H1 (cell line): ENCODE measurements around the gene DNAJC10. TPM values are rescaled to one million over a fixed set of nuclear protein-coding genes. Genes with fewer than 3 reads are reported as not detected.

Experiments
- CTCF ChIA-PET: fragments of 300-600 bp; sonication (Branson Sonifier 250); formaldehyde crosslinking; loops from one replicate; lab custom pipeline; 2021; ENCODE audit not compliant: partially characterized antibody; lab: Charles Lee
- POLR2A ChIA-PET: fragments of 300-600 bp; sonication (Branson Sonifier 250); formaldehyde crosslinking; loops from one replicate; lab custom pipeline; 2021; ENCODE audit warnings: inconsistent platforms; ENCODE audit not compliant: partially characterized antibody; lab: Charles Lee
- DNase-seq, 2 experiments: peaks; one replicate each; pipeline versions ENCODE4 v3.0.0 to v3.0.0-alpha.2; 2010 to 2022; ENCODE audit warnings: low spot score in 2 of 2, low read depth in 1 of 2, mixed read lengths in 1 of 2
- FAIRE-seq: peaks from 2 replicates; lab custom pipeline; 2011; peaks lifted over from hg19 to GRCh38; lab: Jason Lieb, UNC
- H2AFZ ChIP-seq: 2 replicates; pipeline ENCODE4 v1.8.1; 2012; ENCODE audit warnings: low read length, inconsistent platforms
- H2AK5ac ChIP-seq: 2 replicates; pipeline ENCODE4 v1.6.1; 2013; ENCODE audit warnings: low read depth, low read length
- H2BK120ac ChIP-seq: replicated peaks from 2 replicates; pipeline ENCODE3; 2013; ENCODE audit warnings: low read depth, low read length, inconsistent platforms
- H2BK12ac ChIP-seq: 2 replicates; pipeline ENCODE4 v1.6.1; 2013; ENCODE audit warnings: low read depth, low read length
- H2BK15ac ChIP-seq: 2 replicates; pipeline ENCODE4 v1.6.1; 2013; ENCODE audit warnings: low read length
- H2BK20ac ChIP-seq: 2 replicates; pipeline ENCODE4 v1.6.1; 2013; ENCODE audit warnings: low read length
- H2BK5ac ChIP-seq: 2 replicates; pipeline ENCODE4 v1.6.1; 2013; ENCODE audit warnings: low read depth, low read length
- H3K14ac ChIP-seq: 2 replicates; pipeline ENCODE4 v1.6.1; 2013; ENCODE audit warnings: inconsistent platforms; ENCODE audit not compliant: insufficient read length
- H3K18ac ChIP-seq: 2 replicates; pipeline ENCODE4 v1.6.1; 2013; ENCODE audit warnings: low read length; ENCODE audit errors: extremely low read depth
- H3K23ac ChIP-seq: 2 replicates; pipeline ENCODE4 v1.6.1; 2013; ENCODE audit warnings: inconsistent platforms; ENCODE audit not compliant: insufficient read length
- H3K23me2 ChIP-seq: 2 replicates; pipeline ENCODE4 v1.6.1; 2013; ENCODE audit warnings: low read depth, low read length
- H3K27ac ChIP-seq: 2 replicates; pipeline ENCODE4 v1.6.1; 2011; ENCODE audit warnings: low read depth, low read length, inconsistent platforms
- H3K27me3 ChIP-seq, 4 experiments: replicated peaks in 1 of 4; 1 replicate in 1 of 4; 2 replicates in 3 of 4; pipeline versions ENCODE4 v1.6.1 to v1.8.1; 2011 to 2013; ENCODE audit warnings: low read length in 3 of 4, mild to moderate bottlenecking in 3 of 4, inconsistent platforms in 2 of 4, mixed read lengths in 2 of 4, moderate library complexity in 1 of 4; ENCODE audit not compliant: control insufficient read depth in 3 of 4, insufficient read depth in 3 of 4; ENCODE audit errors: extremely low read depth in 1 of 4
- H3K36me3 ChIP-seq, 4 experiments: 2 replicates each; pipeline versions ENCODE4 v1.6.1 to v1.8.1; 2011 to 2013; ENCODE audit warnings: mild to moderate bottlenecking in 4 of 4, low read length in 3 of 4, moderate library complexity in 2 of 4, control low read depth in 1 of 4, inconsistent platforms in 1 of 4; ENCODE audit not compliant: insufficient read depth in 4 of 4, control insufficient read depth in 2 of 4
- H3K4ac ChIP-seq: replicated peaks from 2 replicates; pipeline ENCODE3; 2013; ENCODE audit warnings: low read length, low read depth, mixed read lengths, inconsistent platforms; ENCODE audit not compliant: insufficient read length
- H3K4me1 ChIP-seq, 4 experiments: replicated peaks in 1 of 4; 1 replicate in 1 of 4; 2 replicates in 3 of 4; pipeline versions ENCODE4 v1.6.1 to v1.8.1; 2011 to 2013; ENCODE audit warnings: low read length in 3 of 4, inconsistent platforms in 2 of 4, mixed read lengths in 1 of 4; ENCODE audit not compliant: insufficient read depth in 4 of 4, control insufficient read depth in 3 of 4
- H3K4me2 ChIP-seq, 2 experiments: 2 replicates each; pipeline versions ENCODE4 v1.6.1 to v1.8.1; 2011 to 2013; ENCODE audit warnings: low read depth in 2 of 2, low read length in 2 of 2, control low read depth in 1 of 2, inconsistent platforms in 1 of 2, mild to moderate bottlenecking in 1 of 2; ENCODE audit not compliant: insufficient read depth in 1 of 2
- H3K4me3 ChIP-seq, 4 experiments: fragments of 200-600, 300-600 bp in 1 of 4; sonication (generic), shearing (Covaris generic), sonication (Bioruptor Twin) in 1 of 4; 2 replicates each; pipeline versions ENCODE4 v1.5.1 to v1.8.1; 2011 to 2016; ENCODE audit warnings: low read length in 4 of 4, low read depth in 3 of 4, control low read depth in 2 of 4, inconsistent platforms in 2 of 4, mild to moderate bottlenecking in 2 of 4, mixed read lengths in 1 of 4, moderate library complexity in 1 of 4; ENCODE audit not compliant: insufficient read depth in 2 of 4; ENCODE audit errors: extremely low read depth in 1 of 4
- H3K56ac ChIP-seq: replicated peaks from 2 replicates; pipeline ENCODE3; 2013; ENCODE audit warnings: low read depth, mild to moderate bottlenecking, mixed read lengths, low read length, inconsistent platforms; ENCODE audit not compliant: insufficient read length
- H3K79me1 ChIP-seq: 2 replicates; pipeline ENCODE4 v1.6.1; 2013; ENCODE audit warnings: low read depth, low read length, control low read depth
- H3K79me2 ChIP-seq, 2 experiments: 2 replicates each; pipeline versions ENCODE4 v1.6.1 to v1.8.1; 2012 to 2013; ENCODE audit warnings: low read length in 2 of 2, mild to moderate bottlenecking in 2 of 2, inconsistent platforms in 1 of 2; ENCODE audit not compliant: insufficient read depth in 2 of 2, control insufficient read depth in 1 of 2
- H3K9ac ChIP-seq, 4 experiments: replicated peaks in 1 of 4; 1 replicate in 1 of 4; 2 replicates in 3 of 4; pipeline versions ENCODE4 v1.6.1 to v1.8.1; 2011 to 2013; ENCODE audit warnings: low read depth in 3 of 4, low read length in 3 of 4, control low read depth in 2 of 4, mild to moderate bottlenecking in 2 of 4, moderate library complexity in 2 of 4, inconsistent platforms in 1 of 4; ENCODE audit errors: extremely low read depth in 1 of 4
- H3K9me3 ChIP-seq, 2 experiments: 2 replicates each; pipeline versions ENCODE4 v1.6.1 to v1.8.1; 2012 to 2013; ENCODE audit warnings: mild to moderate bottlenecking in 2 of 2, moderate library complexity in 2 of 2, control low read depth in 1 of 2, inconsistent platforms in 1 of 2, low read depth in 1 of 2, low read length in 1 of 2, mixed read lengths in 1 of 2; ENCODE audit not compliant: insufficient read depth in 2 of 2
- H4K20me1 ChIP-seq, 2 experiments: replicated peaks in 1 of 2; 2 replicates each; pipeline versions ENCODE3 to v1.8.1; 2011 to 2013; ENCODE audit warnings: inconsistent platforms in 2 of 2, low read length in 2 of 2, mild to moderate bottlenecking in 1 of 2; ENCODE audit not compliant: insufficient read depth in 2 of 2, control insufficient read depth in 1 of 2
- H4K5ac ChIP-seq: 2 replicates; pipeline ENCODE4 v1.6.1; 2013; ENCODE audit warnings: low read length, low read depth, mixed read lengths, inconsistent platforms; ENCODE audit not compliant: insufficient read length
- H4K8ac ChIP-seq: 2 replicates; pipeline ENCODE4 v1.8.0; 2013; ENCODE audit warnings: mild to moderate bottlenecking, moderate library complexity, low read length, inconsistent platforms; ENCODE audit not compliant: insufficient read depth; ENCODE audit errors: extremely low read depth
- H4K91ac ChIP-seq: replicated peaks from 2 replicates; pipeline ENCODE3; 2013; ENCODE audit warnings: low read length, mixed read lengths, inconsistent platforms; ENCODE audit not compliant: insufficient read length
- ATF3 ChIP-seq: IDR thresholded peaks from 2 replicates; pipeline ENCODE4 v1.6.1; 2011; ENCODE audit warnings: low read depth, mild to moderate bottlenecking, low read length; ENCODE audit not compliant: insufficient read depth
- BACH1 ChIP-seq: IDR thresholded peaks from 2 replicates; pipeline ENCODE4 v1.6.1; 2012; ENCODE audit warnings: low read length, improper control_type of control experiment
- BCL11A ChIP-seq, 2 experiments: IDR thresholded peaks; one replicate each; pipeline ENCODE4 v1.6.1; 2011; ENCODE audit warnings: low read depth in 2 of 2, low read length in 2 of 2, mild to moderate bottlenecking in 2 of 2
- CREB1 ChIP-seq: IDR thresholded peaks from 2 replicates; pipeline ENCODE4 v1.6.1; 2012; ENCODE audit warnings: inconsistent platforms
- EZH2 ChIP-seq: fragments of 200-600 bp; sonication (generic); IDR thresholded peaks from 2 replicates; pipeline ENCODE4 v1.7.1; 2012; ENCODE audit warnings: low read depth, mild to moderate bottlenecking, moderate library complexity, low read length, inconsistent platforms; ENCODE audit not compliant: severe bottlenecking
- FOSL1 ChIP-seq: IDR thresholded peaks from 2 replicates; pipeline ENCODE4 v1.6.1; 2011; ENCODE audit warnings: mild to moderate bottlenecking, low read depth, low read length, moderate library complexity; ENCODE audit not compliant: insufficient read depth
- HDAC6 ChIP-seq: IDR thresholded peaks from one replicate; pipeline ENCODE4 v1.7.1; 2012; ENCODE audit warnings: low read depth, mild to moderate bottlenecking, inconsistent platforms, low read length, moderate library complexity
- NANOG ChIP-seq: IDR thresholded peaks from 2 replicates; pipeline ENCODE4 v1.6.1; 2011; ENCODE audit warnings: low read length, low read depth, mild to moderate bottlenecking, inconsistent platforms; ENCODE audit not compliant: insufficient read depth, poor library complexity, severe bottlenecking
- POU5F1 ChIP-seq: IDR thresholded peaks from 2 replicates; pipeline ENCODE4 v1.6.1; 2011; ENCODE audit warnings: low read depth, mild to moderate bottlenecking, low read length, moderate library complexity
- SP4 ChIP-seq: IDR thresholded peaks from 2 replicates; pipeline ENCODE4 v1.6.1; 2012; ENCODE audit warnings: low read length, inconsistent platforms
- SUZ12 ChIP-seq: fragments of 200-600 bp; sonication (generic); IDR thresholded peaks from 2 replicates; pipeline ENCODE4 v1.6.1; 2012; ENCODE audit warnings: mild to moderate bottlenecking, inconsistent platforms, low read length, moderate library complexity, mixed read lengths
- USF2 ChIP-seq: IDR thresholded peaks from 2 replicates; pipeline ENCODE4 v1.6.1; 2011; ENCODE audit warnings: low read length, improper control_type of control experiment
- YY1 ChIP-seq: IDR thresholded peaks from 2 replicates; pipeline ENCODE4 v1.6.1; 2011; ENCODE audit warnings: low read depth, mild to moderate bottlenecking, low read length
- ZNF274 ChIP-seq: IDR thresholded peaks from 2 replicates; pipeline ENCODE4 v1.7.0; 2012; ENCODE audit warnings: low read length, borderline replicate concordance; ENCODE audit errors: extremely low read depth
- WGBS, 2 experiments: shearing (Covaris generic) in 1 of 2; methylation state at CpG; one replicate each; pipeline versions ENCODE4 v1.1.6 to v1.1.7; 2013 to 2015; ENCODE audit warnings: low lambda C conversion rate in 2 of 2, mixed read lengths in 2 of 2, inconsistent platforms in 1 of 2, low coverage in 1 of 2, missing lambda C conversion rate in 1 of 2; ENCODE audit not compliant: insufficient replicate concordance in 2 of 2, insufficient coverage in 1 of 2, insufficient read length in 1 of 2; ENCODE audit errors: extremely low coverage in 1 of 2, missing lambda C conversion rate in 1 of 2; 5-methylcytosine and 5-hydroxymethylcytosine counted together
- polyA plus RNA-seq, 7 experiments: library from polyadenylated mRNA; depleted of rRNA in 3 of 7; stranded (reverse) in 5 of 7; unstranded in 2 of 7; fragments of >200 nt in 5 of 7; fragments of 200-250 nt in 2 of 7; gene quantifications; 1 replicate in 5 of 7; 2 replicates in 1 of 7; 4 replicates in 1 of 7; pipeline versions ENCODE4 v1.2.1 to v1.2.3, GENCODE V29; 2011 to 2013; ENCODE audit warnings: missing spikeins in 2 of 7, mixed read lengths in 2 of 7
- total RNA-seq: library from RNA; stranded (reverse); fragmentation: NEBNext Ultra II Directional; extraction: Animal tissue kit (Norgen Biotek cat#: 25700); gene quantifications from 2 replicates; pipeline ENCODE4 v1.2.1, GENCODE V29; 2021

Gene DNAJC10
- total and polyA plus RNA-seq, 2 of the 8 experiments (the other 6 are each of a cell fraction or from before 2014, with no cell fraction given), result 23.2 to 121 TPM

GRCh38 chr2:182822733-182823132 lies 106.7 kb downstream of the DNAJC10 start:
- Histone ChIP-seq H3K36me3 (no peaks in the 10 kb centered on the region), H2BK5ac (no peak overlapping the region), H3K14ac (no peak overlapping the region), H3K18ac (no peak overlapping the region), H3K27ac (no peak overlapping the region), H3K4me3 (no peak overlapping the region), H4K5ac (no peak overlapping the region), H3K9me3 (no peaks in the 10 kb centered on the region), H3K27me3 (no peaks in the 10 kb centered on the region), H3K9ac (no peak overlapping the region), H3K79me1 (no peaks in the 10 kb centered on the region), H2AFZ (no peak overlapping the region), H3K79me2 (no peaks in the 10 kb centered on the region), H3K4me1 (peaks cover 0 to 30% (median 4%) of the 10 kb centered on the region in 4 experiments; a peak in 4 of 7 replicates), H3K4me2 (no peak overlapping the region), H2AK5ac (no peak overlapping the region), H3K23me2 (no peaks in the 10 kb centered on the region), H2BK20ac (no peak overlapping the region), H2BK12ac (no peak overlapping the region), H3K56ac (no peak overlapping the region), H3K4ac (no peak overlapping the region), H4K91ac (no peak overlapping the region), H3K23ac (no peak overlapping the region), H2BK15ac (no peak overlapping the region), H4K8ac (no peak overlapping the region), H4K20me1 (no peaks in the 10 kb centered on the region), H2BK120ac (no peak overlapping the region)
- ChIA-PET POLR2A (no interaction called here), CTCF (interaction anchor here (1.6 to 1.7 kb wide), 2 partner anchors 41 to 48 kb away, joined by 3 to 5 read pairs; no protein-coding TSS in a partner anchor)
- 96% methylated on average over 2 of the region's 2 CpGs; no CpG with 5 or more reads in 1 of the 2 experiments for WGBS, 2 experiments
- no peak for DNase-seq
- FAIRE-seq, result no peak
- no peak for TF ChIP-seq HDAC6
- no peak for TF ChIP-seq NANOG
- no peak for TF ChIP-seq FOSL1
- TF ChIP-seq SUZ12, result no peak
- TF ChIP-seq BCL11A (IDR thresholded peaks at IDR 0.05; ENCODE audit: low read depth in 2 of 2, low read length in 2 of 2), result no peak
- no peak for TF ChIP-seq EZH2
- no peak for TF ChIP-seq USF2
- no peak for TF ChIP-seq POU5F1
- no peak for TF ChIP-seq ATF3
- TF ChIP-seq BACH1, result no peak
- no peak for TF ChIP-seq YY1
- TF ChIP-seq ZNF274, result no peak
- TF ChIP-seq CREB1, result no peak
- TF ChIP-seq SP4, result no peak
